Measurements from ENCODE around the gene CNOT4. TPM values are rescaled to one million over a fixed set of nuclear protein-coding genes. Genes with fewer than 3 reads are reported as not detected.

The CNOT4 gene
- total RNA-seq, 1 donor from 2014 or later = 32.1 TPM

DNA sequence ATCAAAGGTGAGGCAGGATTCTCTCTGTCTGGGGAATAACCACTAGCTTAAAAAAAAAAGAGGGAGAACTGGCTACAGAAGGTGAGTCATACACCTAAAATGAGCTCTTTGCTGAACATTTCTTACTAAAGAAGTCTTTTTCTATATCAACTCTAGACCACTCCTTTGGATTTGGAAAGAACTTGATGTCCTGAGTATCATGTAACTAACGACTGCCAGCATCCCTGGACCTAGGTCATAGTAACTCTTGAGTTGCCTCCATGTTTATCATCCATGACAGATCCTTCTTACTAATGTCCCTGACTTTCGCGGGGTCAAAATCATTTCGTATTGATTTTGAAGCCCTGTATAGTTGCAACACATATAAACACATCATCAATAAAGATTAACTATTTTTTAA, 89.1 kb downstream of the CNOT4 start:
- Mint-ChIP-seq H3K36me3 (peaks cover 27% of the 10 kb centered on the region), H3K4me3 (no peak overlapping the region), H3K9me3 (no peaks in the 10 kb centered on the region), H3K27me3 (no peaks in the 10 kb centered on the region), H3K4me1 (ENCODE audit: unreplicated experiment) (peaks cover 11% of the 10 kb centered on the region), H3K27ac (no peak overlapping the region)
- TF ChIP-seq, protein P1, sequence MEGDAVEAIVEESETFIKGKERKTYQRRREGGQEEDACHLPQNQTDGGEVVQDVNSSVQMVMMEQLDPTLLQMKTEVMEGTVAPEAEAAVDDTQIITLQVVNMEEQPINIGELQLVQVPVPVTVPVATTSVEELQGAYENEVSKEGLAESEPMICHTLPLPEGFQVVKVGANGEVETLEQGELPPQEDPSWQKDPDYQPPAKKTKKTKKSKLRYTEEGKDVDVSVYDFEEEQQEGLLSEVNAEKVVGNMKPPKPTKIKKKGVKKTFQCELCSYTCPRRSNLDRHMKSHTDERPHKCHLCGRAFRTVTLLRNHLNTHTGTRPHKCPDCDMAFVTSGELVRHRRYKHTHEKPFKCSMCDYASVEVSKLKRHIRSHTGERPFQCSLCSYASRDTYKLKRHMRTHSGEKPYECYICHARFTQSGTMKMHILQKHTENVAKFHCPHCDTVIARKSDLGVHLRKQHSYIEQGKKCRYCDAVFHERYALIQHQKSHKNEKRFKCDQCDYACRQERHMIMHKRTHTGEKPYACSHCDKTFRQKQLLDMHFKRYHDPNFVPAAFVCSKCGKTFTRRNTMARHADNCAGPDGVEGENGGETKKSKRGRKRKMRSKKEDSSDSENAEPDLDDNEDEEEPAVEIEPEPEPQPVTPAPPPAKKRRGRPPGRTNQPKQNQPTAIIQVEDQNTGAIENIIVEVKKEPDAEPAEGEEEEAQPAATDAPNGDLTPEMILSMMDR (conservative IDR thresholded peaks at IDR 0.05) = no peak
- DNase-seq (ENCODE audit: extremely low spot score, unreplicated experiment) = no peak

- Mint-ChIP-seq H3K4me3 (no peak overlapping the region), H3K4me1 (ENCODE audit: unreplicated experiment) (peaks cover under 1% of the 10 kb centered on the region), H3K27me3 (no peaks in the 10 kb centered on the region), H3K36me3 (peaks cover 21% of the 10 kb centered on the region), H3K9me3 (no peaks in the 10 kb centered on the region), H3K27ac (no peak overlapping the region)
- DNase-seq (ENCODE audit: extremely low spot score, unreplicated experiment) = no peak
- TF ChIP-seq, protein P1 (conservative IDR thresholded peaks at IDR 0.05) = no peak
Measured at GRCh38 chr7:135416431-135416830, 93.5 kb downstream of the CNOT4 start.

DNA sequence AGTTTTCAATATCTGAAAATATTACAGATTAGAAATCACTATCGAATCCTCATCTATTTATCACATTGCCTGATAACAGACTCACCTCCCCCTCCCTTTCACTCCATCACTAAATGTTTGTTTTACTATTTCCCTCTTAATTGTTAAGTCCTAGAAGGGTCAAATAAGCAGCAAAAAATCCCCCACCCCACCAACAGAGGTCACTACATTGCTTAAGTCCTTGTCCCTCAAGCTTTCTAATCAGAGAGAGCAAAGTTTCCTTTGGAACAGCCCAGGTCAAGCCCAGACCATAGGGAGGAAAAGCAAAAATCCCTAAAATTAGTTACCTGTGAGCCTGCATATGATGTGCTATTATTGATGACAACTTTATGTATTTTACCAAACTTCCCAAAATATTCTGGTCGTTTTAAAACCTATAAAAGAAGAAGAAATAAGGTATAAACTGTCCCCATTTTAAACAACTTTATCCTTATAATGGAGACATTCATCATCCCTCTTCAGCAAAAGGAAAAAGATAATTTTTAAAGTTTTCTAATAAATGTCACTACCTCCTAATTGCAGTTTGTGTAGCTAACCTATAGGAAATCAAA, 95.0 kb downstream of the CNOT4 start:
- Mint-ChIP-seq H3K9me3 (no peaks in the 10 kb centered on the region), H3K4me1 (ENCODE audit: unreplicated experiment) (no peaks in the 10 kb centered on the region), H3K36me3 (peaks cover 14% of the 10 kb centered on the region), H3K4me3 (no peak overlapping the region), H3K27me3 (no peaks in the 10 kb centered on the region), H3K27ac (no peak overlapping the region)
- TF ChIP-seq, protein P1 (conservative IDR thresholded peaks at IDR 0.05) = peak; percentile 68
- no peak for DNase-seq (ENCODE audit: extremely low spot score, unreplicated experiment)

DNA sequence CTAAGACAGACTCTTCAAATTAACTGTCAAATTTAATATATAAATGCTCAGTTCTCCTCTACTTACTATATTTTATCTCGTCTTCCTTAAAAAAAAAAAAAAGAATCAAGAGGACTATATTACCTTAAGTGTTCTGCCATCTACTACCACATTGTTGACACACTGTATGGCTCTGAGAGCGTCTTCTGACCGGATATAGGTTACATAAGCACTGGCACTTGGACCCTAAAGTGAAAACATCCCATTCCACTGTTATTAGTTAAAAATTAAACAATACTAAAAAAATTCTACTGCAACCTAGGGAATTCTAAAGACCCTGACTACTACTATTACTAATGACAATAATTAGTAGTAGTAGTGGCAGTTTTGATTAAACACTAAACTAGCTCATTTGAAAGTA, 95.7 kb downstream of the CNOT4 start:
- Mint-ChIP-seq H3K9me3 (no peaks in the 10 kb centered on the region), H3K27ac (no peak overlapping the region), H3K36me3 (peaks cover 14% of the 10 kb centered on the region), H3K4me1 (ENCODE audit: unreplicated experiment) (no peaks in the 10 kb centered on the region), H3K27me3 (no peaks in the 10 kb centered on the region), H3K4me3 (no peak overlapping the region)
- TF ChIP-seq, protein P1 (conservative IDR thresholded peaks at IDR 0.05) = no peak
- no peak for DNase-seq (ENCODE audit: extremely low spot score, unreplicated experiment)

- no peaks in the 10 kb centered on the region for H3K4me1 Mint-ChIP-seq (ENCODE audit: unreplicated experiment)
- no peak overlapping the region for H3K27ac Mint-ChIP-seq
- no peak overlapping the region for H3K4me3 Mint-ChIP-seq
- H3K27me3 Mint-ChIP-seq = no peaks in the 10 kb centered on the region
- no peak for DNase-seq (ENCODE audit: extremely low spot score, unreplicated experiment)
- TF ChIP-seq, protein P1 (conservative IDR thresholded peaks at IDR 0.05) = no peak
- peaks cover 15% of the 10 kb centered on the region for H3K36me3 Mint-ChIP-seq
- no peaks in the 10 kb centered on the region for H3K9me3 Mint-ChIP-seq
Measured at GRCh38 chr7:135411098-135411497, 98.8 kb downstream of the CNOT4 start.

- Mint-ChIP-seq H3K27me3 (no peaks in the 10 kb centered on the region), H3K36me3 (peaks cover 15% of the 10 kb centered on the region), H3K4me3 (no peak overlapping the region), H3K9me3 (no peaks in the 10 kb centered on the region), H3K4me1 (ENCODE audit: unreplicated experiment) (no peaks in the 10 kb centered on the region), H3K27ac (no peak overlapping the region)
- no peak for DNase-seq (ENCODE audit: extremely low spot score, unreplicated experiment)
- TF ChIP-seq, protein P1 (conservative IDR thresholded peaks at IDR 0.05) = no peak
Measured at GRCh38 chr7:135410543-135410942, 99.4 kb downstream of the CNOT4 start.

Data from type B pancreatic cell (in vitro differentiated cells).